Small intestine (tissue), 7 donors: ENCODE data around the gene HEATR3. TPM values are rescaled to one million over a fixed set of nuclear protein-coding genes. Genes with fewer than 3 reads are reported as not detected.
A peak's percentile ranks its signal among the peaks of the same experiment; 100 is the strongest.

Experiments
- DNase-seq, 2 donors: peaks; one replicate each; pipeline versions ENCODE4 v3.0.0 to v3.0.0-alpha.2; 2013
- FAIRE-seq: peaks from 2 replicates; lab custom pipeline; 2012; peaks lifted over from hg19 to GRCh38; lab: Jason Lieb, UNC
- H3K27ac ChIP-seq, 3 donors: one replicate each; pipeline ENCODE4 v1.5.1; 2013; ENCODE audit warnings: low read length in 2 of 3, mild to moderate bottlenecking in 2 of 3, control low read depth in 1 of 3, inconsistent platforms in 1 of 3, low read depth in 1 of 3, moderate library complexity in 1 of 3
- H3K27me3 ChIP-seq, 3 donors: one replicate each; pipeline ENCODE4 v1.6.1; 2013; ENCODE audit warnings: low read length in 3 of 3, inconsistent platforms in 1 of 3; ENCODE audit not compliant: control insufficient read depth in 3 of 3, insufficient read depth in 3 of 3
- H3K36me3 ChIP-seq, 3 donors: one replicate each; pipeline ENCODE4 v1.6.1; 2013; ENCODE audit warnings: low read length in 3 of 3, inconsistent platforms in 1 of 3, low read depth in 1 of 3, mild to moderate bottlenecking in 1 of 3, moderate library complexity in 1 of 3; ENCODE audit not compliant: control insufficient read depth in 3 of 3, insufficient read depth in 2 of 3
- H3K4me1 ChIP-seq, 3 donors: one replicate each; pipeline ENCODE4 v1.6.1; 2013; ENCODE audit warnings: low read length in 2 of 3, inconsistent platforms in 1 of 3, low read depth in 1 of 3, mild to moderate bottlenecking in 1 of 3, moderate library complexity in 1 of 3; ENCODE audit not compliant: control insufficient read depth in 3 of 3, insufficient read depth in 2 of 3
- H3K4me3 ChIP-seq, 3 donors: one replicate each; pipeline ENCODE4 v1.5.1; 2013; ENCODE audit warnings: low read length in 3 of 3, control low read depth in 1 of 3, inconsistent platforms in 1 of 3, low read depth in 1 of 3, mild to moderate bottlenecking in 1 of 3, moderate library complexity in 1 of 3
- H3K9me3 ChIP-seq, 2 donors: one replicate each; pipeline ENCODE4 v1.6.1; 2013; ENCODE audit warnings: low read depth in 1 of 2, low read length in 1 of 2; ENCODE audit not compliant: control insufficient read depth in 2 of 2, insufficient read depth in 1 of 2
- WGBS, 3 donors: extraction: QIAGEN DNeasy Blood & Tissue Kit; methylation state at CpG; one replicate each; pipeline ENCODE4 v1.1.7; 2013; 5-methylcytosine and 5-hydroxymethylcytosine counted together
- polyA plus RNA-seq, 4 donors: library from polyadenylated mRNA; stranded (reverse) in 3 of 4; unstranded in 1 of 4; fragments of 200-250 nt in 3 of 4; fragments of 120-200 nt in 1 of 4; gene quantifications; one replicate each; pipeline versions ENCODE4 v1.2.1 to v1.2.3, GENCODE V29; 2013
- donor health status: healthy with polysubstance abuse.
- donor health status: control.
- donor health status: control.
- donor health status: Bipolar disorder and iron deficiency.
- donor health status: healthy.

HEATR3 gene
- polyA plus RNA-seq, 4 donors: 11.3 to 14.3 (median 12.1) TPM

GRCh38 chr16:50096791-50097190, 31.0 kb downstream of the HEATR3 start:
- H3K27me3 ChIP-seq: no peaks in the 10 kb centered on the region
- H3K4me1 ChIP-seq: no peaks in the 10 kb centered on the region
- no peak overlapping the region for H3K27ac ChIP-seq
- no peak for FAIRE-seq
- H3K9me3 ChIP-seq: no peaks in the 10 kb centered on the region
- no peak for DNase-seq
- H3K36me3 ChIP-seq: peaks cover 2 to 11% (median 3%) of the 10 kb centered on the region in 3 donors
- 79 to 95% (median 92%) methylated on average over 3 of the region's 3 CpGs for WGBS, 3 donors
- no peak overlapping the region for H3K4me3 ChIP-seq

GRCh38 chr16:50099957-50100648, 34.3 kb downstream of the HEATR3 start:
- Histone ChIP-seq H3K4me3 (no peak overlapping the region), H3K27me3 (no peaks in the 10 kb centered on the region), H3K9me3 (no peaks in the 10 kb centered on the region), H3K36me3 (peaks cover 3 to 17% (median 13%) of the 10 kb centered on the region in 3 donors), H3K4me1 (no peaks in the 10 kb centered on the region), H3K27ac (no peak overlapping the region)
- DNase-seq: no peak
- FAIRE-seq: no peak
- WGBS, 3 donors: 68 to 86% (median 77%) methylated on average over 6 of the region's 6 CpGs

DNA sequence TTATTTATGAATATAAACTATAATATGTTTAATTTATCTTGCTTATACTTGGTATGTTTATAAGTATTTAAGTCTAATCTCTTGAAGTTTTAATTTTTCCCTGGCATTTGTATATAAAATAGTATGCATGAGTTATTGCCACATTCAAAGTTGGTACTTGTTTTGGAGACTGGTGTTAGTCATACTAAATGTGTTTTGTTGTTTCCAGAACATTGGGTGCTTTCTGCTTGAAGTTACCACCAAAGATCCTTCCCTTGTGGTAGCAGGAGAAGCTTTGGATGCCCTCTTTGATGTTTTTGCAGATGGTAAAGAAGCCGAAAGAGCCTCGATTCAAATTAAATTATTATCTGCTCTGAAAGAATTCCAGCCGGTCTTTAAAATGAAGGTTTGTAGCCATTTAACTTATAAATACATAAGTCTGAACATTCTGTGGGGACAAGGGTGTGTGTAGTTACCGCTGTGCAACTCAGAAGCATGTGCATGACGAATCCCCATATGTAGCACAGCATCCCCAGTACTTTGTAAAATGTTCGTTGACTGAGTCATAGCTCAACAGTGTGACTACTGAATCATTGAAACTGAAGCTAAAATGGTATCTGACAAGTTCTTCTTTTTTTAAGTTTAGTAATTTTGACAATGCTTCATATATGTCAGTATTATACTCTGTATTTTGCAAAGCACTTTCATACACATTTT, 36.4 kb downstream of the HEATR3 start:
- Histone ChIP-seq H3K27me3 (no peaks in the 10 kb centered on the region), H3K4me3 (no peak overlapping the region), H3K4me1 (no peaks in the 10 kb centered on the region), H3K27ac (no peak overlapping the region), H3K9me3 (no peaks in the 10 kb centered on the region), H3K36me3 (peaks cover 1 to 16% (median 13%) of the 10 kb centered on the region in 3 donors)
- 87 to 94% (median 87%) methylated on average over 6 of the region's 6 CpGs for WGBS, 3 donors
- FAIRE-seq (no peak), DNase-seq (no peak)

GRCh38 chr16:50103764-50104163, 38.0 kb downstream of the HEATR3 start:
- Histone ChIP-seq H3K4me3 (no peak overlapping the region), H3K36me3 (peaks cover 1 to 16% (median 13%) of the 10 kb centered on the region in 3 donors), H3K4me1 (no peaks in the 10 kb centered on the region), H3K27me3 (no peaks in the 10 kb centered on the region), H3K9me3 (no peaks in the 10 kb centered on the region), H3K27ac (no peak overlapping the region)
- WGBS, 3 donors: 86 to 94% (median 93%) methylated on average over 5 of the region's 5 CpGs
- FAIRE-seq (no peak), DNase-seq (no peak)

- Histone ChIP-seq H3K27me3 (no peaks in the 10 kb centered on the region), H3K27ac (no peak overlapping the region), H3K4me3 (no peak overlapping the region), H3K4me1 (no peaks in the 10 kb centered on the region), H3K36me3 (no peaks in the 10 kb centered on the region), H3K9me3 (no peaks in the 10 kb centered on the region)
- DNase-seq (no peak), FAIRE-seq (no peak)
- WGBS, 3 donors: 76 to 90% (median 86%) methylated on average over 8 of the region's 8 CpGs
Measured at GRCh38 chr16:50114357-50115129, 48.8 kb downstream of the HEATR3 start.

GRCh38 chr16:50120711-50121110, 54.9 kb downstream of the HEATR3 start:
- peak overlapping the region in 1 of 3 donors; percentile 44 for H3K27ac ChIP-seq
- DNase-seq: peak; percentile 54 to 84
- H3K27me3 ChIP-seq: no peaks in the 10 kb centered on the region
- no peak for FAIRE-seq
- H3K36me3 ChIP-seq: no peaks in the 10 kb centered on the region
- H3K9me3 ChIP-seq: peaks cover 0 to 5% of the 10 kb centered on the region in 2 donors
- no peak overlapping the region for H3K4me3 ChIP-seq
- peaks cover 3 to 4% (median 4%) of the 10 kb centered on the region in 3 donors for H3K4me1 ChIP-seq

DNA sequence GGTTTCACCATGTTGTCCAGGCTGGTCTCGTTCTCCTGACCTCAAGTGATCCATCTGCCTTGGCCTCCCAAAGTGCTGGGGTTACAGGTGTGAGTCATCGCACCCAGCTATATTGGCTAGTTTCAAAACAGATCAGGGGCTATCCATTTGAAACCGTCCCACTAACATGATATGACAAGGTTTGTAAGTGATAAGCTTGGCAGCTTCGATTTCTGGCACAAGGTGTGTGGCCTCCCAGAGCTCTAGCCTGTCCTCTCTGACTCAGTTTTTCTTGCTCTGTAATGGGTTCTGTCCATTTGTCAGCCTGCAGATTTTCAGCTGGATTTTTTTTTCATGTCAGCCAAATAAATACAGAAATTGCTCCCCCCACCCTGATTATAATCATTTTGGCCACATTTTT, 55.5 kb downstream of the HEATR3 start:
- FAIRE-seq (no peak), DNase-seq (peak; percentile 43 to 58)
- peaks cover 0 to 5% of the 10 kb centered on the region in 2 donors for H3K9me3 ChIP-seq

GRCh38 chr16:50121721-50122445, 56.1 kb downstream of the HEATR3 start:
- Histone ChIP-seq H3K27me3 (no peaks in the 10 kb centered on the region), H3K9me3 (peaks cover 0 to 5% of the 10 kb centered on the region in 2 donors), H3K4me3 (no peak overlapping the region), H3K36me3 (no peaks in the 10 kb centered on the region), H3K27ac (peak overlapping the region in 1 of 3 donors; percentile 52), H3K4me1 (peaks cover 3 to 4% (median 4%) of the 10 kb centered on the region in 3 donors)
- peak in 1 of 2 donors; percentile 11 for DNase-seq
- no peak for FAIRE-seq
- 58 to 65% (median 60%) methylated on average over 14 of the region's 14 CpGs for WGBS, 3 donors

More for the DNA sequence above, 55.5 kb downstream of the HEATR3 start:
- Histone ChIP-seq H3K36me3 (no peaks in the 10 kb centered on the region), H3K27me3 (no peaks in the 10 kb centered on the region), H3K27ac (peak overlapping the region in 2 of 3 donors; percentile 44 to 52), H3K4me3 (no peak overlapping the region), H3K4me1 (peaks cover 3 to 4% (median 4%) of the 10 kb centered on the region in 3 donors)
- 14 to 58% (median 19%) methylated on average over 4 of the region's 4 CpGs for WGBS, 3 donors
